ENCODE data around the gene FBXL5. TPM values are rescaled to one million over a fixed set of nuclear protein-coding genes. Genes with fewer than 3 reads are reported as not detected.

The FBXL5 gene
- total RNA-seq (2021) (57.0 to 69.6 TPM (median 61.9 TPM) in 3 replicates), Bru-seq, nascent RNA (percentile 88 among the genes with signal in this experiment)
- long read RNA-seq, experiment 1, transcript FBXL5-202 (11 exons, 2,837 nt), result minor isoform, 23 of 375 reads
- long read RNA-seq, experiment 1, transcript FBXL5-201 (11 exons, 3,385 nt), result major isoform, 244 of 375 reads
- long read RNA-seq, experiment 1, partial matches to known transcripts, result 52 of 375 reads
- long read RNA-seq, experiment 1, other reads (novel, unspliced or antisense), result 55 of 375 reads
- long read RNA-seq, experiment 2, transcript FBXL5-201 (11 exons, 3,385 nt), result major isoform, 21 of 134 reads
- long read RNA-seq, experiment 2, partial matches to known transcripts, result 42 of 134 reads
- long read RNA-seq, experiment 2, other reads (novel, unspliced or antisense), result 67 of 134 reads
- long read RNA-seq, experiment 3, transcript FBXL5-201 (11 exons, 3,385 nt), result major isoform, 54 of 95 reads
- long read RNA-seq, experiment 3, transcript FBXL5-202 (11 exons, 2,837 nt), result minor isoform, 6 of 95 reads
- long read RNA-seq, experiment 3, partial matches to known transcripts, result 5 of 95 reads
- long read RNA-seq, experiment 3, other reads (novel, unspliced or antisense), result 29 of 95 reads

- ChIA-PET POLR2A (interaction anchor here (1.0 to 2.8 kb wide), 2 partner anchors 26 to 176 kb away, joined by 3 to 25 read pairs; partner anchors contain the start of gene FAM200B), CTCF (no interaction called here)
- DNase-seq (ENCODE audit: low spot score) (peak; percentile 71), ATAC-seq (peak; percentile 62)
- H3K27me3 Mint-ChIP-seq (ENCODE audit: low read depth), result peaks cover 2% of the 10 kb centered on the region; the same call in 1 of the 2 replicates
- H3K9me3 Mint-ChIP-seq, result no peaks in the 10 kb centered on the region
- H3K4me1 Mint-ChIP-seq, result peaks cover 38% of the 10 kb centered on the region
- H3K4me3 Mint-ChIP-seq, result peak within 1 kb of the TSS; percentile 96
- no peaks in the 10 kb centered on the region; the same call in 1 of the 2 replicates for H3K36me3 Mint-ChIP-seq
- peak within 1 kb of the TSS; percentile 99 for H3K27ac Mint-ChIP-seq
- peak; percentile 52 for TF ChIP-seq TEAD1 (CRISPR knock-in tag; IDR thresholded peaks at IDR 0.05)
- TF ChIP-seq SOX15 (CRISPR knock-in tag; IDR thresholded peaks at IDR 0.05), result no peak
- TF ChIP-seq ZNF121 (CRISPR knock-in tag; IDR thresholded peaks at IDR 0.05), result no peak
- TF ChIP-seq ZSCAN18 (CRISPR knock-in tag; IDR thresholded peaks at IDR 0.05), result no peak
- TF ChIP-seq USF1 (CRISPR knock-in tag; IDR thresholded peaks at IDR 0.05), result peak; percentile 89
- 0 out of 2 replicates have a peak, but pooled peaks have one; percentile 53 for TF ChIP-seq ERG (CRISPR knock-in tag; IDR thresholded peaks at IDR 0.05)
- no peak for TF ChIP-seq E2F1 (CRISPR knock-in tag; IDR thresholded peaks at IDR 0.05)
- TF ChIP-seq PREB (CRISPR knock-in tag; IDR thresholded peaks at IDR 0.05; ENCODE audit: borderline replicate concordance), result no peak
- 0 out of 2 replicates have a peak, but pooled peaks have one; percentile 26 for TF ChIP-seq ZNF281 (CRISPR knock-in tag; IDR thresholded peaks at IDR 0.05)
- no peak; the same call in 1 of the 2 replicates for TF ChIP-seq MYBL2 (CRISPR knock-in tag; IDR thresholded peaks at IDR 0.05)
- TF ChIP-seq KAT7 (CRISPR knock-in tag; IDR thresholded peaks at IDR 0.05; ENCODE audit: borderline replicate concordance), result 0 out of 2 replicates have a peak, but pooled peaks have one; percentile 52
- peak; percentile 60 for TF ChIP-seq FOXP4 (CRISPR knock-in tag; IDR thresholded peaks at IDR 0.05)
- TF ChIP-seq ZNF671 (CRISPR knock-in tag; IDR thresholded peaks at IDR 0.05), result no peak
- TF ChIP-seq ZNF317 (CRISPR knock-in tag; IDR thresholded peaks at IDR 0.05; ENCODE audit: borderline replicate concordance, low read depth), result no peak
- no peak for TF ChIP-seq OVOL2 (CRISPR knock-in tag; IDR thresholded peaks at IDR 0.05; ENCODE audit: borderline replicate concordance)
- peak; percentile 58; the same call in 1 of the 2 replicates for TF ChIP-seq ATF1 (CRISPR knock-in tag; IDR thresholded peaks at IDR 0.05)
- TF ChIP-seq ETV6 (CRISPR knock-in tag; IDR thresholded peaks at IDR 0.05), result peak; percentile 65; the same call in 1 of the 2 replicates
- no peak for TF ChIP-seq RELA (CRISPR knock-in tag; IDR thresholded peaks at IDR 0.05; ENCODE audit: borderline replicate concordance)
- no peak for TF ChIP-seq GTF2I (CRISPR knock-in tag; conservative IDR thresholded peaks at IDR 0.05)
- no peak for TF ChIP-seq ZNF396 (CRISPR knock-in tag; IDR thresholded peaks at IDR 0.05; ENCODE audit: borderline replicate concordance)
- no peak for TF ChIP-seq IRF2 (CRISPR knock-in tag; IDR thresholded peaks at IDR 0.05; ENCODE audit: borderline replicate concordance, low read depth)
- 0 out of 2 replicates have a peak, but pooled peaks have one; percentile 39 for TF ChIP-seq SP1 (CRISPR knock-in tag; conservative IDR thresholded peaks at IDR 0.05)
Observed at GRCh38 chr4:15655223-15656037, at the start of gene FBXL5. TSS of gene FBXL5 (minus strand) at chr4:15655357. CDS start at chr4:15655287, 70 bp downstream.
